Left lung (tissue), 10 donors: ENCODE data around the gene ZPLD1. TPM values are rescaled to one million over a fixed set of nuclear protein-coding genes. Genes with fewer than 3 reads are reported as not detected.

ENCODE experiments used
- ATAC-seq: fragments of 200-7000 bp; cut with Tn5 transposase; one replicate; pipeline ENCODE4 v1.9.1; 2020; ENCODE audit warnings: moderate library complexity
- DNase-seq, 4 donors: peaks; one replicate each; pipeline ENCODE4 v3.0.0-alpha.2; 2013 to 2020
- H3K27ac ChIP-seq, 2 donors: fragments of 200-600 bp; sonication (generic) in 1 of 2; one replicate each; pipeline versions ENCODE4 v1.5.0 to v1.8.0; 2020 to 2021
- H3K27me3 ChIP-seq, 2 donors: fragments of 200-600 bp; sonication (generic) in 1 of 2; one replicate each; pipeline versions ENCODE4 v1.5.0 to v1.8.0; 2020 to 2021
- H3K36me3 ChIP-seq, 2 donors: fragments of 200-600 bp; sonication (generic) in 1 of 2; one replicate each; pipeline versions ENCODE4 v1.5.0 to v1.8.0; 2020 to 2021
- H3K4me1 ChIP-seq, 2 donors: fragments of 200-600 bp; one replicate each; pipeline ENCODE4 v1.8.0; 2021
- H3K4me3 ChIP-seq, 2 donors: fragments of 200-600 bp; sonication (generic) in 1 of 2; one replicate each; pipeline versions ENCODE4 v1.5.0 to v1.8.0; 2020 to 2021; ENCODE audit warnings: mild to moderate bottlenecking in 1 of 2
- H3K9me3 ChIP-seq, 2 donors: fragments of 200-600 bp; sonication (generic) in 1 of 2; one replicate each; pipeline versions ENCODE4 v1.5.0 to v1.8.0; 2020 to 2021
- intact Hi-C, 2 donors: fragments of 100-400 bp; cut with DNase I; formaldehyde crosslinking; loops; one replicate each; pipeline versions ENCODE4 v1.11.2 to v1.14.2; 2022
- polyA plus RNA-seq, 6 donors: library from polyadenylated mRNA; unstranded; fragments of 120-200 nt; gene quantifications; one replicate each; pipeline ENCODE4 v1.2.1, GENCODE V29; 2013; ENCODE audit not compliant: insufficient read length in 6 of 6
- total RNA-seq, 2 donors: library from RNA; stranded (reverse); fragmentation: NEBNext Ultra II Directional; extraction: Animal tissue kit (Norgen Biotek cat#: 25700); gene quantifications; one replicate each; pipeline ENCODE4 v1.2.1, GENCODE V29; 2021
- TF ChIP-seq, protein P1 (sequence below), 2 donors: fragments of 200-600 bp; sonication (generic) in 1 of 2; IDR thresholded peaks; one replicate each; pipeline versions ENCODE4 v1.5.0 to v1.8.0; 2021; ENCODE audit warnings: antibody characterized with exemption in 2 of 2
- donor health status: DM: no; HTN: yes; CAD: no.
- donor health status: DM: no; HTN: no; CAD: no.

ZPLD1 gene
- total and polyA plus RNA-seq, 8 donors: 0.21 to 0.26 TPM; not detected in 6

GRCh38 chr3:102514241-102514640 lies 79.4 kb downstream of the ZPLD1 start:
- Histone ChIP-seq H3K27ac (no peak overlapping the region), H3K36me3 (no peaks in the 10 kb centered on the region), H3K9me3 (no peaks in the 10 kb centered on the region), H3K4me1 (no peaks in the 10 kb centered on the region), H3K4me3 (no peak overlapping the region), H3K27me3 (no peaks in the 10 kb centered on the region)
- intact Hi-C loops: no loop called here
- no peak for ATAC-seq
- DNase-seq: no peak
- TF ChIP-seq, protein P1, sequence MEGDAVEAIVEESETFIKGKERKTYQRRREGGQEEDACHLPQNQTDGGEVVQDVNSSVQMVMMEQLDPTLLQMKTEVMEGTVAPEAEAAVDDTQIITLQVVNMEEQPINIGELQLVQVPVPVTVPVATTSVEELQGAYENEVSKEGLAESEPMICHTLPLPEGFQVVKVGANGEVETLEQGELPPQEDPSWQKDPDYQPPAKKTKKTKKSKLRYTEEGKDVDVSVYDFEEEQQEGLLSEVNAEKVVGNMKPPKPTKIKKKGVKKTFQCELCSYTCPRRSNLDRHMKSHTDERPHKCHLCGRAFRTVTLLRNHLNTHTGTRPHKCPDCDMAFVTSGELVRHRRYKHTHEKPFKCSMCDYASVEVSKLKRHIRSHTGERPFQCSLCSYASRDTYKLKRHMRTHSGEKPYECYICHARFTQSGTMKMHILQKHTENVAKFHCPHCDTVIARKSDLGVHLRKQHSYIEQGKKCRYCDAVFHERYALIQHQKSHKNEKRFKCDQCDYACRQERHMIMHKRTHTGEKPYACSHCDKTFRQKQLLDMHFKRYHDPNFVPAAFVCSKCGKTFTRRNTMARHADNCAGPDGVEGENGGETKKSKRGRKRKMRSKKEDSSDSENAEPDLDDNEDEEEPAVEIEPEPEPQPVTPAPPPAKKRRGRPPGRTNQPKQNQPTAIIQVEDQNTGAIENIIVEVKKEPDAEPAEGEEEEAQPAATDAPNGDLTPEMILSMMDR (IDR thresholded peaks at IDR 0.05): no peak

GRCh38 chr3:102521246-102521645 lies 86.4 kb downstream of the ZPLD1 start:
- H3K36me3 ChIP-seq: no peaks in the 10 kb centered on the region
- TF ChIP-seq, protein P1 (IDR thresholded peaks at IDR 0.05): no peak

DNA sequence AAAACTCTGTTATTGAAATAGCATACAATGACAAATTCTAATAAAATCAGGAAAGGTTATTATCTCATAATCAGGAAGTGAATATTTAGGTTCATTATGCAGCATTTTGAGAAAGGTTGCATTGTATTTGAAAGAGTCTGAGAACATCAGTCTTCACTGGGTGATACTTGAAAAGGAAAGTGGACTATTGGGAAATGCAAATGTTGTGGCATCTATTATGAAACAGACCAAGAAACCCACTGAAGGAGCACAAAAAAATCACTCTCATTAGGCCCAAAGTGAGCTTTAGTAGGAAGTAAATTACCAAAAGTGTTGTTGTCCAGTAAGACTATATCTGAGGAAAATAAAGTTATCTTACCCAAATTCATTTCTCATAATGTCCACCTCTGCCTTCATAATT lies 90.8 kb downstream of the ZPLD1 start:
- intact Hi-C loops: no loop called here
- no peak for DNase-seq
- Histone ChIP-seq H3K9me3 (no peaks in the 10 kb centered on the region), H3K27me3 (no peaks in the 10 kb centered on the region), H3K4me3 (no peak overlapping the region), H3K27ac (no peak overlapping the region), H3K4me1 (no peaks in the 10 kb centered on the region), H3K36me3 (no peaks in the 10 kb centered on the region)
- ATAC-seq: no peak
- TF ChIP-seq, protein P1 (IDR thresholded peaks at IDR 0.05): no peak

More at GRCh38 chr3:102521246-102521645, 86.4 kb downstream of the ZPLD1 start:
- intact Hi-C loops: no loop called here
- H3K4me3 ChIP-seq: no peak overlapping the region
- H3K9me3 ChIP-seq: no peaks in the 10 kb centered on the region
- H3K27ac ChIP-seq: no peak overlapping the region
- ATAC-seq (no peak), DNase-seq (no peak)
- H3K27me3 ChIP-seq: no peaks in the 10 kb centered on the region
- no peaks in the 10 kb centered on the region for H3K4me1 ChIP-seq

GRCh38 chr3:102526865-102527264 lies 92.0 kb downstream of the ZPLD1 start:
- ATAC-seq: no peak
- no peaks in the 10 kb centered on the region for H3K4me1 ChIP-seq
- no peak overlapping the region for H3K27ac ChIP-seq
- no peaks in the 10 kb centered on the region for H3K36me3 ChIP-seq
- no peak overlapping the region for H3K4me3 ChIP-seq
- H3K27me3 ChIP-seq: no peaks in the 10 kb centered on the region
- no peak for DNase-seq
- intact Hi-C loops: no loop called here
- H3K9me3 ChIP-seq: no peaks in the 10 kb centered on the region
- TF ChIP-seq, protein P1 (IDR thresholded peaks at IDR 0.05): no peak

DNA sequence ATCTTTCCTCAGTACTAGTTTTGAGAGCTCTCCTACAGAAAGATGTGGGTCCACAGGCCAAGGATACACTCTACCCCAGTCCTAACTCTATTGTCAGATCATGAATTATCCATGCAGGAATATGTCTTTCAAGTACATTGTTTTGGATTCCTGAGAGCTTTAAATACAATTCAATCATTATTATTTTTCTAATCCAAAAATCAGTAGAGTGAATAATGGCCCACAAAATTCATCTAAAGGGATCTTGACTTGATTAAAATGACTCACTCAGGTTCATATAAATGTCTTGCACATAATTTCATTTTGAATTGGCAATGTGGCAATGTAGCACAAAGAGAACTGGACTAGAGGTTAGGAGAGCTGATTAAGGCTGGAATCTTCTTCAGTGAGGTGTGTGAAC lies 93.9 kb downstream of the ZPLD1 start:
- Histone ChIP-seq H3K27me3 (no peaks in the 10 kb centered on the region), H3K4me1 (no peaks in the 10 kb centered on the region), H3K4me3 (no peak overlapping the region), H3K9me3 (no peaks in the 10 kb centered on the region), H3K27ac (no peak overlapping the region), H3K36me3 (no peaks in the 10 kb centered on the region)
- intact Hi-C loops: no loop called here
- no peak for DNase-seq
- ATAC-seq: no peak
- TF ChIP-seq, protein P1 (IDR thresholded peaks at IDR 0.05): no peak
